Mononuclear cell (primary cell): ENCODE data around the gene RASGRP1. TPM values are rescaled to one million over a fixed set of nuclear protein-coding genes. Genes with fewer than 3 reads are reported as not detected.

Source experiments
- H3K27me3 ChIP-seq: 2 replicates; pipeline ENCODE4 v1.6.0; 2011; ENCODE audit warnings: low read length, control low read depth; ENCODE audit not compliant: insufficient read depth
- H3K4me1 ChIP-seq: 2 replicates; pipeline ENCODE4 v1.5.1; 2011; ENCODE audit warnings: mild to moderate bottlenecking, low read length, control low read depth; ENCODE audit not compliant: insufficient read depth
- H3K4me3 ChIP-seq: 2 replicates; pipeline ENCODE4 v1.5.1; 2011; ENCODE audit warnings: mild to moderate bottlenecking, low read length, moderate library complexity
- H3K9me3 ChIP-seq: 2 replicates; pipeline ENCODE4 v1.5.1; 2011; ENCODE audit warnings: low read depth, mild to moderate bottlenecking, control low read depth, low read length
- total RNA-seq: library from RNA; depleted of rRNA; stranded (reverse); fragments of >200 nt; gene quantifications from one replicate; pipeline ENCODE4 v1.2.3, GENCODE V29; 2012

Gene RASGRP1
- total RNA-seq, 1 donor = 64.9 TPM

DNA sequence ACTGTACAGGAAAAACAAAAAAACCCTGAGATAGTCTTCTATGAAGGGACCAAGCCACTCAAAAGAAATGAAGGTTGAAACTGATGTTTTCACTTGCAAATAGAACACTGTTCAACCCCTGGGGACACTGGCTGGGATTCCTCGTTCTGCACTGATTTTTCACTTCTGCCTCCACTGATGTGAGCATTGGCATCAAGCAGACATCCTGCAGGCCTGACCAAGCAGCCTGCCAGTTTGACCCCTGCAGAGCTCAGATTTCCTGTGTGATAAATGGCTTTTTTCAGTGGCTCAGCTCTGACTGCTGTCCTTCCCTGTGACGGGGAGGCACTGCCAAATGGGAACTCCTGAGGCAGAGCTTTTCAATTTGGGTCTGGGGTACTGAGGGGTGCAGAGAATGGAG lies 50.0 kb downstream of the RASGRP1 start:
- no peaks in the 10 kb centered on the region for H3K27me3 ChIP-seq
- H3K4me3 ChIP-seq = no peak overlapping the region
- H3K4me1 ChIP-seq = no peaks in the 10 kb centered on the region
- no peaks in the 10 kb centered on the region for H3K9me3 ChIP-seq

DNA sequence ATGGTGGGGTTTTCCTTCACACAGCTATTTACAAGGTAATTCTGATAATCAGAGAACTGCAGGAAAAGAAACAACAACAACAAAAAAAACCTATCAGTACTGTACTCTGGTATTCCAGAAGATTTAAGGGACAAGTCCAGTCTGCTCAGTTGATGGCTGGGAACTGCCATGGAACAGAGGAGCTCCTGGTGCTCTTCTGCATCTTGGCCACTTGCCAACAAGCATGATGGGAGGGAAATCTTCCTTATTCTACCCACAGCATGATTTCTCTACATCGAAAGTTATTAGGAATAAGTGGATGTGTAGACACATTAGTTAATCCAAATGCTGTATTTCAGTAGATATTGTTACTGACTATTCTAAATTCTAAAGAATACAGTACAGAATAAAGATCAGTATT lies 51.7 kb downstream of the RASGRP1 start:
- Histone ChIP-seq H3K27me3 (no peaks in the 10 kb centered on the region), H3K9me3 (no peaks in the 10 kb centered on the region)

DNA sequence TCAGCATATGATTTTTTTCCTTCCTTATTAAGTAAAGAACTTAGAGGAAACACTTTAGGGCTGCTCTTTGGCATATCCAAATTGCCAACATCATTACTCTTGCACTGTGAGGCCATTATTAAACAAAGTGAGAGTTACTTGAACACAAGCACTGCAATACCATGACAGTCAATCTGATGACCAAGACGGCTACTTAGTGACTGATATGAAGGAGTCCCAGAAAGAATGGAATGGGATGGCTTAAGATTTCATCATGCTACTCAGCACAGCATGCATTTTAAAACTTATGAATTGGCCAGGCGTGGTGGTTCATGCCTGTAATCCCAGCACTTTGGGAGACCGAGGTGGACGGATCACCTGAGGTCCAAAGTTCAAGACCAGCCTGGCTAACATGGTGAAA lies 55.5 kb downstream of the RASGRP1 start:
- Histone ChIP-seq H3K4me3 (no peak overlapping the region), H3K27me3 (no peaks in the 10 kb centered on the region), H3K4me1 (no peaks in the 10 kb centered on the region), H3K9me3 (no peaks in the 10 kb centered on the region)

More for the DNA sequence above, 51.7 kb downstream of the RASGRP1 start:
- Histone ChIP-seq H3K4me3 (no peak overlapping the region), H3K4me1 (no peaks in the 10 kb centered on the region)

- Histone ChIP-seq H3K4me3 (no peak overlapping the region), H3K9me3 (no peaks in the 10 kb centered on the region), H3K27me3 (no peaks in the 10 kb centered on the region), H3K4me1 (no peaks in the 10 kb centered on the region)
These were observed 56.0 kb downstream of the RASGRP1 start for GRCh38 chr15:38508647-38509046.

DNA sequence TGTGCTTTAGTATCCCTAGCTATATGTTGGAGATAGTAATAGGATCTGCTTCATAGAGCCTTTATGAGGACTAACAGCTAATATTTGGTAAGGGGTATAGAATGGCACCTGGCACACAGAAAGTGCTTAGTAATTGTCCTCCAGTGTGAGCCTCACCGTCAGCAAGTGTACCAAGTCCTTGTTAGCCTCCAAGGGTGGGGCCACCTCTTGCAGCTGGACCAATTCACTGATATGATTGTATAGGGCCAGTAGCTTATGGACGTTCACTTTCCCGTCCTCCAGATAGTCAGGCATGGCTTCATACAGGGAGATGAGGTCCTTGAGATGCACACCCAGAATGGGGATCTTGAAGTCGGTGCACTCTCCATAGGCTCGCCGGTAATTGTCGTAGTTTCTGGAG lies 57.0 kb downstream of the RASGRP1 start:
- Histone ChIP-seq H3K9me3 (no peaks in the 10 kb centered on the region), H3K27me3 (no peaks in the 10 kb centered on the region)

DNA sequence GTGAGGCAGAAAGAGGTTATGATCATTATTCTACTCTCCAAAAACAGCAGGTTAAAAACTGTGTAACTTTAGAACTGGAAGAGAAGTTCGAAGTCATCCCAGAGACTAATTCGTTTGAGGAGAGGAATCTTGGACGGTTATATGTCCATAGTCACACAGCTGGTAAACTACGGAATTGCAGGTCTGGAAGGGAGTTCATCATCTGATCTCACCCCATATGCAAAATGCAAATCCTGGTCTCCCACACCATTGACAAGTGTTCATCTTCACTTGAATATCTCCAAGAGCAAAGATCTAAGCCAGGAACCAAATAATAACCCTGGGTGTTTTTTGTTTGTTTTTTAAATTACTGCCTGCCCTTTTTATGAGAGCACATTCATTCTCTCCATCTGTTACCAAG lies 57.6 kb downstream of the RASGRP1 start:
- H3K27me3 ChIP-seq = no peaks in the 10 kb centered on the region
- H3K4me3 ChIP-seq = no peak overlapping the region
- no peaks in the 10 kb centered on the region for H3K4me1 ChIP-seq
- no peaks in the 10 kb centered on the region for H3K9me3 ChIP-seq

More for the DNA sequence above, 57.0 kb downstream of the RASGRP1 start:
- Histone ChIP-seq H3K4me1 (no peaks in the 10 kb centered on the region), H3K4me3 (no peak overlapping the region)

- Histone ChIP-seq H3K27me3 (no peaks in the 10 kb centered on the region), H3K4me3 (no peak overlapping the region), H3K4me1 (no peaks in the 10 kb centered on the region), H3K9me3 (no peaks in the 10 kb centered on the region)
These were observed 59.7 kb downstream of the RASGRP1 start for GRCh38 chr15:38504680-38505467.

DNA sequence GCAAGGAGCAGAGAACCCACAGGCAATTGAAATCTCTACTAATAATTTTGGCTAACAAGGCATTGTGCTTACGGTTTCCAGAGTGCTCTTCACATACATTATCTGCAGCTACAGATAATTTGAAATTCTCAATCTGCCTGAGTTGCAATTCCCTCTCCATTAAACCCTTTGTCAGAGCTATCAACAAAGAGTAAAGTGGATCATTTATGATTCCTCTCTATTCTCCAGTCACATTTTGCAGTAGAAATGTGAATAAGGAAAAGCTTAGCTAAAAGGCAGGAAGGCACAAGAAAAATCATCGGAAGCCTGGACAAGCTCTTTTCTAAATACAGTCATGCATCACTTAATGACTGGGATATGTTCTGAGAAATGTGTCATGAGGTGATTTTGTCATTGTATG lies 61.1 kb downstream of the RASGRP1 start:
- no peaks in the 10 kb centered on the region for H3K9me3 ChIP-seq
- H3K4me1 ChIP-seq = no peaks in the 10 kb centered on the region
- no peaks in the 10 kb centered on the region for H3K27me3 ChIP-seq
- no peak overlapping the region for H3K4me3 ChIP-seq

GRCh38 chr15:38499651-38500050 lies 65.0 kb downstream of the RASGRP1 start:
- no peaks in the 10 kb centered on the region for H3K27me3 ChIP-seq

GRCh38 chr15:38496151-38496550 lies 68.5 kb downstream of the RASGRP1 start:
- no peaks in the 10 kb centered on the region for H3K4me1 ChIP-seq
- H3K9me3 ChIP-seq = no peaks in the 10 kb centered on the region
- H3K4me3 ChIP-seq = no peak overlapping the region
- H3K27me3 ChIP-seq = no peaks in the 10 kb centered on the region

More at GRCh38 chr15:38499651-38500050, 65.0 kb downstream of the RASGRP1 start:
- H3K4me3 ChIP-seq = no peak overlapping the region
- H3K4me1 ChIP-seq = no peaks in the 10 kb centered on the region
- no peaks in the 10 kb centered on the region for H3K9me3 ChIP-seq

DNA sequence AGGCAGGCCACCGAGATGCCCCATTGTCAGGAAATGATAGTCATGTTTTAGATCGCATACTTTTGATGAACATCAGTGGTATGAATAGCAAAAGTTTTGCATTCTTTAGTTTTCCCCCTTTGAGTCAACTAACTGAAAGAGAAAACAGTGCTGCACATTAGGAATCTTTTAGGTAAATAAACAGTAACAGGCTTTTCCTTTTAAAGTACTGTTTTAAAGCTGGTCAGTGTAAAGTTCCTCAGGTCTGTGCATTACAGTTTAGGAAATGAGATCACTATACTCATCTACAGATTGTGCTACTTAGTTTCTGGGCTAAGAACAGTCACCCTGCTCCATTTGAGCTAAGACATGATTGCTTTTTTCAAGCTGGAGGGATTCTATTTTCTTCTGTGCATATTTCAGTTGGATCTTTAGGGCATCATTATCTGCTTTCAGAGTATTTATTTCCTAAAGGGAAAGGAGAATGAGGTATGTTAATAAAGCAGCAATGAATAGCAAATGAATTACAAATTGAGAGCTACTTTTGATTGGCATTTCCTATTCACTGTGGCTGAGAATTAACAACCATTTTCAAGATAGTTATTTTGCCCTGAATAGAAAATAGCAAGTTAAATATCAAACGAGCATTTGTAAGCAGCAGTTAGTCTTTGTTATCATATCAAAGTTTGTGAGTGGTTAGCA lies 74.2 kb downstream of the RASGRP1 start:
- no peaks in the 10 kb centered on the region for H3K4me1 ChIP-seq
- H3K27me3 ChIP-seq = no peaks in the 10 kb centered on the region
- H3K4me3 ChIP-seq = no peak overlapping the region
- no peaks in the 10 kb centered on the region for H3K9me3 ChIP-seq

DNA sequence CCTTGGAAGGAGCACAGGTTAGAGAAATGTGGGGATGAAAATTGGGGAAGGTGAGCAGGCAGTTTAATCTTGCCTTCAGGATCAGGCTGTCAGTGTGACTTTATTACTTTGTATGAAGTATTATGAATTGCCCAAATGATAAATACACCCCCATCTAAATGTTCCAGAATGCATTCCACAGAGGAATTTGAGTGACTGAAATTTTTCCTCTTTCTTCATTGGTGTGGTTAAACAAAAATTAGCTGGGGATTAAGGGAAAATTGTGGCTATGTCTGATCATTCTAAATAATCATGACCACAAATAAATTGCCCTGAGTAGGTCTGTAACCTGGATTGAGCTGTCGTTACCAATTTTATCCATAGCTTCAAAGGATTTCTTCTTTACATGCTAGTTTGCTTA lies 77.2 kb downstream of the RASGRP1 start:
- Histone ChIP-seq H3K9me3 (no peaks in the 10 kb centered on the region), H3K4me3 (no peak overlapping the region), H3K4me1 (no peaks in the 10 kb centered on the region), H3K27me3 (no peaks in the 10 kb centered on the region)

- Histone ChIP-seq H3K4me3 (no peak overlapping the region), H3K4me1 (no peaks in the 10 kb centered on the region), H3K9me3 (no peaks in the 10 kb centered on the region), H3K27me3 (no peaks in the 10 kb centered on the region)
These were observed 77.7 kb downstream of the RASGRP1 start for GRCh38 chr15:38486936-38487335.

DNA sequence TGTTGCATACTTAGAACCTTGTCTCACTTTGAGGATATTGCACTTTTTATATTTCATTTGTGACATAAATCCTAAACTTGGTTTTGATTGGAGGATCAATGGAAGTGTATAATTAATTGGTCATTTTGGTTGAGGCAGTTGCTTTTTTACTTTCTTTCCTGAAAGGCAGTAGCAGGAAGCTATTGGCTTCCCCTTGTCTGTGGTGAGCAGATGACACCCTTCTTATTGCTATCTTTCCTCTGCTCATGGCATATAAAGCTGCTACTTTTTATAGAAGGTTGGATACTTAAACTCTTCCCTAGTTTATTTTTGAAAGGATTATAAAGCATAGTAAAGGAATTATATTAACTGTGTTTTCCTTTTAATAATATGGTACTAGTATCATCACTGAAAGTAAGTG lies 82.0 kb downstream of the RASGRP1 start:
- Histone ChIP-seq H3K4me1 (no peaks in the 10 kb centered on the region), H3K4me3 (no peak overlapping the region), H3K27me3 (no peaks in the 10 kb centered on the region), H3K9me3 (no peaks in the 10 kb centered on the region)

DNA sequence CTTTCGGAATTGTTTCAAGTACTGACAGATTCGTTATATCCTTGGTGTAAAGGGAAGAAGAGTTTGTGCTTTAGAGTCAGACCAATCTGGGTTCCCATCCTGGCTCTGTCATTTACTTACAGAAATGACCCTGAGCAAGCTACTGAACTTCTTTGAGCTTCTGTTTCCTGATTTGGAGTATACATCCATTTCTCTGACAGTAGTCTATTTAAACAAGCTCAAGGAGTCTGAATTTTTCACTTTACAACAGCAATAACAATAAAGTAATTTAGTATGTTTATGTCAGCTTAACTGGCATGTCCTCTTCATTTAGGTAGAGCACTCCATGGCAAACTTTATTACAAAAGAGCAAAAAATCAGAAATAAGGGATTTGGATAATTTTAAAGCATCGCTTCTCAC lies 82.9 kb downstream of the RASGRP1 start:
- no peaks in the 10 kb centered on the region for H3K9me3 ChIP-seq
- H3K4me1 ChIP-seq = no peaks in the 10 kb centered on the region
- H3K4me3 ChIP-seq = no peak overlapping the region
- no peaks in the 10 kb centered on the region for H3K27me3 ChIP-seq

GRCh38 chr15:38481113-38481512 lies 83.5 kb downstream of the RASGRP1 start:
- Histone ChIP-seq H3K9me3 (no peaks in the 10 kb centered on the region), H3K27me3 (no peaks in the 10 kb centered on the region), H3K4me3 (no peak overlapping the region), H3K4me1 (no peaks in the 10 kb centered on the region)
